Measurements from ENCODE around the gene KTI12.
A peak's percentile ranks its signal among the peaks of the same experiment; 100 is the strongest.

KTI12 gene

DNA sequence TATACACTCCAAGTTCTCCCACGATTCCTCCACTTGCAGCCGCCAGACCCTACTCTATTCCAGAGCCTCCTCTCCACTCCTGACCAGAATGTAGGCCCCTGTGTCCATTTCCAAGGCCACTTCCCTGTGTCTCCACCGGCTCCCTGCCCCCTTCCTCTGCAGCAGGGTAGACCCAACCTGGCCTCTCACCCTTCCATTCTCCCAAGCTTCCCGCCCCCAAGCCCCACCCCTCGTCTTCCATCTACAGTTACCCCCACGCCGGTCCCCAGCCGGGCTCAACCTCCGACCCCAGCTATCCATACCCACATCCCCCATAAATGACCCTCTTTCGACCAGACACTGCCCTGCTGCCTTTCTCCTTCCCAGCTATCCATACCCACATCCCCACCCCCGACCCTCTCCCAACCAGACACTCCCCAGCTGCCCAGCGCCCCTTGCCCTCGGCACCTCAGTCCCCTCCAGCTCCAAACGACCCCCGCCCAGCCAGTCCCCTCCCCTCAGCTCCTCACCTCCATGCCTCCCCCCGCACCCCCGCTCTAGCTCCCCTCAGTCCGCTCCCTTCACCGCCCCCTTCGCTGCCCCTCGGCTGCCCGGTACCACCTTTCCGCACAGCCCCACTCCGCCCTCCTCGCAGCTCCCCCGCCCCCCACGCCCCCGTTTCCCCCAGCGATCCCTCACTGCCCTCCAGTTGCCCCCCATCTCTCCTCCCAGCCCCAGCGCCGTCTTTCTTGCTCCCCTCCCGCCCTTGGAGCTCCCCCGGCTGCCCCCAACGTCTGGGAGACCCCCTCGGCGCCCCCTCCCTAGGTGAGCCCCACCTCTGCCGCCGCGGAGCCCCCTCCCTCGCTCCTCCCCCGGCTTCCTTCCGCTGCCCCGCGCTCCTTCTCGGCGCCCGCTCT lies 43.8 kb downstream of the KTI12 start:
- no peak overlapping the region; the same call in 1 of the 2 replicates for H3K9ac ChIP-seq
- H3K79me2 ChIP-seq (ENCODE audit: insufficient read depth, low read depth): no peaks in the 10 kb centered on the region
- peak overlapping the region; percentile 75 for H2AFZ ChIP-seq (ENCODE audit: low read depth)
- H4K20me1 ChIP-seq (ENCODE audit: insufficient read depth): no peaks in the 10 kb centered on the region
- no peak overlapping the region for H3K27ac ChIP-seq
- H3K4me1 ChIP-seq (ENCODE audit: low read depth, poor library complexity, severe bottlenecking): peaks cover 6% of the 10 kb centered on the region
- H3K4me3 ChIP-seq (IDR thresholded peaks at IDR 0.05; ENCODE audit: insufficient read depth, low read depth, low read length): no peak overlapping the region
- peak overlapping the region; percentile 52 for H3K4me2 ChIP-seq
- peaks cover 15% of the 10 kb centered on the region; the same call in 1 of the 2 replicates for H3K27me3 ChIP-seq (ENCODE audit: insufficient read depth, low read depth)
- no peaks in the 10 kb centered on the region for H3K36me3 ChIP-seq (ENCODE audit: insufficient read depth)
- TF ChIP-seq, protein P1, sequence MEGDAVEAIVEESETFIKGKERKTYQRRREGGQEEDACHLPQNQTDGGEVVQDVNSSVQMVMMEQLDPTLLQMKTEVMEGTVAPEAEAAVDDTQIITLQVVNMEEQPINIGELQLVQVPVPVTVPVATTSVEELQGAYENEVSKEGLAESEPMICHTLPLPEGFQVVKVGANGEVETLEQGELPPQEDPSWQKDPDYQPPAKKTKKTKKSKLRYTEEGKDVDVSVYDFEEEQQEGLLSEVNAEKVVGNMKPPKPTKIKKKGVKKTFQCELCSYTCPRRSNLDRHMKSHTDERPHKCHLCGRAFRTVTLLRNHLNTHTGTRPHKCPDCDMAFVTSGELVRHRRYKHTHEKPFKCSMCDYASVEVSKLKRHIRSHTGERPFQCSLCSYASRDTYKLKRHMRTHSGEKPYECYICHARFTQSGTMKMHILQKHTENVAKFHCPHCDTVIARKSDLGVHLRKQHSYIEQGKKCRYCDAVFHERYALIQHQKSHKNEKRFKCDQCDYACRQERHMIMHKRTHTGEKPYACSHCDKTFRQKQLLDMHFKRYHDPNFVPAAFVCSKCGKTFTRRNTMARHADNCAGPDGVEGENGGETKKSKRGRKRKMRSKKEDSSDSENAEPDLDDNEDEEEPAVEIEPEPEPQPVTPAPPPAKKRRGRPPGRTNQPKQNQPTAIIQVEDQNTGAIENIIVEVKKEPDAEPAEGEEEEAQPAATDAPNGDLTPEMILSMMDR (conservative IDR thresholded peaks at IDR 0.05; ENCODE audit: low read depth, low read length): no peak

DNA sequence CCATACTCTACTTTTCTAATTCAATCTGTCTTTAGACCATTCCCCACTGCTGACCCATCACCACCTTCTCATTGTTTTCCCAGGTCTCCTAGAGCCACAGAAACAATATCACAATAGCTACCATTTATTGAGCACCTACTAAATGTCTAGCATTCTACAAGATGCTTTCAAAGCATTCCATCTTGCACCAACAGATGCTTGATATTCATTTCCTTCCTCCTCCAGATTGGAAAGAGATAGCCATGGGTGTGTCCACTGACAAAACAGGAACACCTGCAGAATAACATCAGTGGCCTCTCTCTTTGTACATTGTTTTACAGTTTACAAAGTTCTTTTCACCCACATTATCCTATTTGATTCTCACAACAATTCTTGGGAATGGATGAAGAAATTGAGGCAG lies 45.4 kb downstream of the KTI12 start:
- Histone ChIP-seq H3K27ac (no peak overlapping the region), H3K4me1 (ENCODE audit: low read depth, poor library complexity, severe bottlenecking) (peaks cover 6% of the 10 kb centered on the region), H3K4me3 (IDR thresholded peaks at IDR 0.05; ENCODE audit: insufficient read depth, low read depth, low read length) (no peak overlapping the region), H2AFZ (ENCODE audit: low read depth) (no peak overlapping the region), H4K20me1 (ENCODE audit: insufficient read depth) (no peaks in the 10 kb centered on the region), H3K27me3 (ENCODE audit: insufficient read depth, low read depth) (peaks cover 15% of the 10 kb centered on the region; the same call in 1 of the 2 replicates), H3K9ac (no peak overlapping the region), H3K79me2 (ENCODE audit: insufficient read depth, low read depth) (no peaks in the 10 kb centered on the region), H3K36me3 (ENCODE audit: insufficient read depth) (no peaks in the 10 kb centered on the region), H3K4me2 (no peak overlapping the region)
- TF ChIP-seq, protein P1 (conservative IDR thresholded peaks at IDR 0.05; ENCODE audit: low read depth, low read length): no peak

- H3K27me3 ChIP-seq (ENCODE audit: insufficient read depth, low read depth): peaks cover 11% of the 10 kb centered on the region; the same call in 1 of the 2 replicates
- no peaks in the 10 kb centered on the region for H3K36me3 ChIP-seq (ENCODE audit: insufficient read depth)
- no peak overlapping the region for H3K4me2 ChIP-seq
- TF ChIP-seq, protein P1 (conservative IDR thresholded peaks at IDR 0.05; ENCODE audit: low read depth, low read length): no peak
- H3K4me1 ChIP-seq (ENCODE audit: low read depth, poor library complexity, severe bottlenecking): peaks cover 6% of the 10 kb centered on the region
- H2AFZ ChIP-seq (ENCODE audit: low read depth): no peak overlapping the region
- H3K4me3 ChIP-seq (IDR thresholded peaks at IDR 0.05; ENCODE audit: insufficient read depth, low read depth, low read length): no peak overlapping the region
- H3K79me2 ChIP-seq (ENCODE audit: insufficient read depth, low read depth): no peaks in the 10 kb centered on the region
- no peak overlapping the region for H3K27ac ChIP-seq
- no peak overlapping the region for H3K9ac ChIP-seq
- H4K20me1 ChIP-seq (ENCODE audit: insufficient read depth): no peaks in the 10 kb centered on the region
Measured at GRCh38 chr1:51986718-51987117, 46.9 kb downstream of the KTI12 start.

DNA sequence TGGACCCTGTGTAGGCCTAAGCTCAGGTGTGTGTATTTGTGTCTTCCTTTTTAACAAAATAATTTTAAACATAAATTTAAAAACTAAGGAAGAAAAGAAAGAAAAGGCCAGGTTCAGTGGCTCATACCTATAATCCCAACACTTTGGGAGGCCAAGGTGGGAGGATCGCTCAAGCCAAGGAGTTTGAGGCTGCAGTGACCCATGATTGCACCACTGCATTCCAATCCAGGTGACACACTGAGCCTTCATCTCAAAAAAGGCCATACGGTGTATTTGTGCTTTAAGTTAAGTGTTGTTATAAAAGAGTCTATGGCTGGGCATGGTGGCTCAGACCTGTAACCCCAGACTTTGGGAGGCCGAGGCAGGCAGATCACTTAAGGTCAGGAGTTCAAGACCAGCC lies 51.4 kb downstream of the KTI12 start:
- peaks cover 6% of the 10 kb centered on the region; the same call in 1 of the 2 replicates for H3K27me3 ChIP-seq (ENCODE audit: insufficient read depth, low read depth)

More for the DNA sequence above, 51.4 kb downstream of the KTI12 start:
- Histone ChIP-seq H3K4me2 (no peak overlapping the region), H3K36me3 (ENCODE audit: insufficient read depth) (no peaks in the 10 kb centered on the region), H4K20me1 (ENCODE audit: insufficient read depth) (no peaks in the 10 kb centered on the region), H3K9ac (no peak overlapping the region), H3K4me1 (ENCODE audit: low read depth, poor library complexity, severe bottlenecking) (no peaks in the 10 kb centered on the region), H3K27ac (no peak overlapping the region), H3K4me3 (IDR thresholded peaks at IDR 0.05; ENCODE audit: insufficient read depth, low read depth, low read length) (no peak overlapping the region), H2AFZ (ENCODE audit: low read depth) (no peak overlapping the region), H3K79me2 (ENCODE audit: insufficient read depth, low read depth) (no peaks in the 10 kb centered on the region)
- TF ChIP-seq, protein P1 (conservative IDR thresholded peaks at IDR 0.05; ENCODE audit: low read depth, low read length): no peak
